Measurements from ENCODE around the gene BRICD5. TPM values are rescaled to one million over a fixed set of nuclear protein-coding genes. Genes with fewer than 3 reads are reported as not detected.

Gene BRICD5
- total RNA-seq, 1 donor from 2014 or later = 2.0 TPM

GRCh38 chr16:2235234-2235651 lies 24.6 kb upstream of the BRICD5 start:
- H3K27me3 ChIP-seq (ENCODE audit: control insufficient read depth, insufficient read depth, low read length) = peaks cover 24% of the 10 kb centered on the region
- TF ChIP-seq CTCF (IDR thresholded peaks at IDR 0.05; ENCODE audit: insufficient read depth, low read length, poor library complexity, severe bottlenecking) = no peak
- H3K36me3 ChIP-seq (ENCODE audit: control insufficient read depth, insufficient read depth, low read length) = peaks cover 3% of the 10 kb centered on the region
- no peak overlapping the region for H3K4me3 ChIP-seq (ENCODE audit: low read depth, low read length)
- no peak for DNase-seq (ENCODE audit: low read depth)

GRCh38 chr16:2234813-2235170 lies 24.1 kb upstream of the BRICD5 start:
- Histone ChIP-seq H3K36me3 (ENCODE audit: control insufficient read depth, insufficient read depth, low read length) (peaks cover 3% of the 10 kb centered on the region), H3K4me3 (ENCODE audit: low read depth, low read length) (no peak overlapping the region), H3K27me3 (ENCODE audit: control insufficient read depth, insufficient read depth, low read length) (peaks cover 24% of the 10 kb centered on the region)
- no peak for DNase-seq (ENCODE audit: low read depth)
- no peak for TF ChIP-seq CTCF (IDR thresholded peaks at IDR 0.05; ENCODE audit: insufficient read depth, low read length, poor library complexity, severe bottlenecking)

- H3K36me3 ChIP-seq (ENCODE audit: control insufficient read depth, insufficient read depth, low read length) = peaks cover 3% of the 10 kb centered on the region
- no peak for DNase-seq (ENCODE audit: low read depth)
- no peak for TF ChIP-seq CTCF (IDR thresholded peaks at IDR 0.05; ENCODE audit: insufficient read depth, low read length, poor library complexity, severe bottlenecking)
- H3K27me3 ChIP-seq (ENCODE audit: control insufficient read depth, insufficient read depth, low read length) = peaks cover 24% of the 10 kb centered on the region
- H3K4me3 ChIP-seq (ENCODE audit: low read depth, low read length) = no peak overlapping the region
Observed at GRCh38 chr16:2233872-2234812, 23.5 kb upstream of the BRICD5 start.

- no peak for TF ChIP-seq CTCF (IDR thresholded peaks at IDR 0.05; ENCODE audit: insufficient read depth, low read length, poor library complexity, severe bottlenecking)
- Histone ChIP-seq H3K27me3 (ENCODE audit: control insufficient read depth, insufficient read depth, low read length) (peaks cover 24% of the 10 kb centered on the region), H3K4me3 (ENCODE audit: low read depth, low read length) (no peak overlapping the region), H3K36me3 (ENCODE audit: control insufficient read depth, insufficient read depth, low read length) (peaks cover 3% of the 10 kb centered on the region)
- no peak for DNase-seq (ENCODE audit: low read depth)
Observed at GRCh38 chr16:2233046-2233775, 22.5 kb upstream of the BRICD5 start.

- H3K4me3 ChIP-seq (ENCODE audit: low read depth, low read length) = no peak overlapping the region
- no peak for TF ChIP-seq CTCF (IDR thresholded peaks at IDR 0.05; ENCODE audit: insufficient read depth, low read length, poor library complexity, severe bottlenecking)
- peaks cover 15% of the 10 kb centered on the region for H3K27me3 ChIP-seq (ENCODE audit: control insufficient read depth, insufficient read depth, low read length)
- no peak for DNase-seq (ENCODE audit: low read depth)
- peaks cover 3% of the 10 kb centered on the region for H3K36me3 ChIP-seq (ENCODE audit: control insufficient read depth, insufficient read depth, low read length)
Observed at GRCh38 chr16:2232094-2232990, 21.7 kb upstream of the BRICD5 start.

All from kidney epithelial cell (primary cell).